ENCODE measurements around the gene SLC6A4.

DNA sequence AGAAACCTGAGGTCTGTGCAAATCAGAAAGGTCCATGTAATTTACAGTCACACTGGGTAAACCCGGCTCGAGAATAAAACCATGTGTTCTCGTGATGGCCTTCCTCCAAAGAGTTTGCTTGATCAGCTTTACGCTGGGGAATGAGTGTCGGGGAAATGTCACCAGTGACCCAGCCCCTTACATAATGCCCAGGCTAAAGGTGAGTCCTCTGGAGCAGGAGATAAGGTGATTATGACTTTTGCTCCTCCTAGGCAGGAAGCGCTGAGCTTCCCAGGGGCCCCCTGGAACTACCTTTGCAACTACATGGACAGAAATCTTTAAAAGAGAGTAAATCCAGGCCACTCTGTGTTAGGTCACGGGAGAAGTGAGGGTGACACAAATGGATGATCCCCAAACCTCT is 15.7 kb downstream of the SLC6A4 start:
- TF ChIP-seq POLR2A (IDR thresholded peaks at IDR 0.05): no peak
- TF ChIP-seq, protein P1, sequence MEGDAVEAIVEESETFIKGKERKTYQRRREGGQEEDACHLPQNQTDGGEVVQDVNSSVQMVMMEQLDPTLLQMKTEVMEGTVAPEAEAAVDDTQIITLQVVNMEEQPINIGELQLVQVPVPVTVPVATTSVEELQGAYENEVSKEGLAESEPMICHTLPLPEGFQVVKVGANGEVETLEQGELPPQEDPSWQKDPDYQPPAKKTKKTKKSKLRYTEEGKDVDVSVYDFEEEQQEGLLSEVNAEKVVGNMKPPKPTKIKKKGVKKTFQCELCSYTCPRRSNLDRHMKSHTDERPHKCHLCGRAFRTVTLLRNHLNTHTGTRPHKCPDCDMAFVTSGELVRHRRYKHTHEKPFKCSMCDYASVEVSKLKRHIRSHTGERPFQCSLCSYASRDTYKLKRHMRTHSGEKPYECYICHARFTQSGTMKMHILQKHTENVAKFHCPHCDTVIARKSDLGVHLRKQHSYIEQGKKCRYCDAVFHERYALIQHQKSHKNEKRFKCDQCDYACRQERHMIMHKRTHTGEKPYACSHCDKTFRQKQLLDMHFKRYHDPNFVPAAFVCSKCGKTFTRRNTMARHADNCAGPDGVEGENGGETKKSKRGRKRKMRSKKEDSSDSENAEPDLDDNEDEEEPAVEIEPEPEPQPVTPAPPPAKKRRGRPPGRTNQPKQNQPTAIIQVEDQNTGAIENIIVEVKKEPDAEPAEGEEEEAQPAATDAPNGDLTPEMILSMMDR (IDR thresholded peaks at IDR 0.05): no peak
